ENCODE measurements around the gene ZKSCAN5.
A peak's percentile ranks its signal among the peaks of the same experiment; 100 is the strongest.

Gene ZKSCAN5

GRCh38 chr7:99553039-99553438, 48.6 kb downstream of the ZKSCAN5 start:
- no peak for DNase-seq (ENCODE audit: low read depth)
- TF ChIP-seq CTCF (IDR thresholded peaks at IDR 0.05; ENCODE audit: insufficient read depth, low read depth, low read length, missing control alignments) = no peak
- H3K4me3 ChIP-seq (ENCODE audit: low read length) = no peak overlapping the region

- no peak for TF ChIP-seq CTCF (IDR thresholded peaks at IDR 0.05; ENCODE audit: insufficient read depth, low read depth, low read length, missing control alignments)
- H3K4me3 ChIP-seq (ENCODE audit: low read length) = no peak overlapping the region
- no peak for DNase-seq (ENCODE audit: low read depth)
Measured at GRCh38 chr7:99554939-99555338, 50.5 kb downstream of the ZKSCAN5 start.

GRCh38 chr7:99557196-99557607, 52.7 kb downstream of the ZKSCAN5 start:
- no peak for TF ChIP-seq CTCF (IDR thresholded peaks at IDR 0.05; ENCODE audit: insufficient read depth, low read depth, low read length, missing control alignments)
- DNase-seq (ENCODE audit: low read depth) = no peak
- H3K4me3 ChIP-seq (ENCODE audit: low read length) = peak overlapping the region; percentile 73

- H3K4me3 ChIP-seq (ENCODE audit: low read length) = peak overlapping the region; percentile 73
- no peak for TF ChIP-seq CTCF (IDR thresholded peaks at IDR 0.05; ENCODE audit: insufficient read depth, low read depth, low read length, missing control alignments)
- DNase-seq (ENCODE audit: low read depth) = peak; percentile 22
Measured at GRCh38 chr7:99557940-99558305, 53.5 kb downstream of the ZKSCAN5 start.

GRCh38 chr7:99558306-99559174, 54.1 kb downstream of the ZKSCAN5 start, which contains the start of gene ZNF655:
Gene ZNF655, plus strand, starts transcription at chr7:99558642. Its CDS starts 1,918 bp downstream, at chr7:99560560.
- peak; percentile 79 for DNase-seq (ENCODE audit: low read depth)
- peak within 1 kb of the TSS; percentile 73 for H3K4me3 ChIP-seq (ENCODE audit: low read length)
- TF ChIP-seq CTCF (IDR thresholded peaks at IDR 0.05; ENCODE audit: insufficient read depth, low read depth, low read length, missing control alignments) = no peak

- H3K4me3 ChIP-seq (ENCODE audit: low read length) = peak overlapping the region; percentile 73
- no peak for TF ChIP-seq CTCF (IDR thresholded peaks at IDR 0.05; ENCODE audit: insufficient read depth, low read depth, low read length, missing control alignments)
- DNase-seq (ENCODE audit: low read depth) = peak; percentile 46
Measured at GRCh38 chr7:99559175-99559915, 54.9 kb downstream of the ZKSCAN5 start.
